Stimulated activated CD4-positive, alpha-beta T cell treated with anti-CD3 and anti-CD28 coated beads, Interleukin-4, amount 100 ng/mL, for 1 hour (primary cell): ENCODE data around the gene ADAMTS1.
"Not testable (repeated sequence)": the region's sequence is repeated elsewhere in the genome, so short reads cannot be mapped to it uniquely, and the experiment has no call there.

ENCODE experiments used
- DNase-seq: peaks from one replicate; pipeline ENCODE4 v3.0.0-alpha.2; 2020

ADAMTS1 gene

DNA sequence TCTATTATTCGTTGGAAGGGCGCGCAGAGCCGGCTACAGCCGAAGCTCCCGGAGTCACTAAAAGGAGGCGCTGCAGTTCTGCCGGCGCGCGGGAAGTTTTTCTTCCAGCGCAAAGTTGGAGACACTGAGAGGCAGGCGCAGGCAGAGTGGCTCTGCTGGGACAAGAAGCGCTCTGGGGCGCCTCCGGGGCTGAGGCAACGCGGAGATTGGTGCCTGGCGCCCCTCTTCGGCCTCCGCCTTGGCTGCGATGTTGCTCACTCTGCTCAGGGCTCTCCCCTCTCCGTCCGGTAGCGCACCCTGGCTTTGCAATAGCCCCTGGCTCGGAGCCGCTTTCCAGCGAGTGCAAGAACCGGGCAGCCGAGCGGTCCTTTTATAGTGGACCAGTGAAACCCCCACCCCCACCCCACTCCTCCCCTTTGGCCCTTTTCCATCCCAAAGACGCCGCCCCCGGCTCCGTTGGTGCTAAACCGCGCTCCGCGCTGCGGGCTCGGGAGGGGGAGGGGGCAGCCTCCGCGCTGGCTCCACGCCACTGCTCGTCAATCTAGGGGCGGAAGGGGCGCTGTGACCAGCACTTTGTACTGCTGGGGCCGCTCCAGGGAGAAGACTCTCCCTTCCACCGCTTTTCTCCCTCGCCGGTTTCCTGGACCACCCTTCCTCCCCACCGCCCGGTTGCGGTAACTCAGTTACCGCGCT, at the start of gene ADAMTS1:
ADAMTS1 (minus strand) TSS at position 344 of the 693 bp plus-strand sequence. CDS start 455 bp downstream, outside the sequence.
- no peak for DNase-seq

DNA sequence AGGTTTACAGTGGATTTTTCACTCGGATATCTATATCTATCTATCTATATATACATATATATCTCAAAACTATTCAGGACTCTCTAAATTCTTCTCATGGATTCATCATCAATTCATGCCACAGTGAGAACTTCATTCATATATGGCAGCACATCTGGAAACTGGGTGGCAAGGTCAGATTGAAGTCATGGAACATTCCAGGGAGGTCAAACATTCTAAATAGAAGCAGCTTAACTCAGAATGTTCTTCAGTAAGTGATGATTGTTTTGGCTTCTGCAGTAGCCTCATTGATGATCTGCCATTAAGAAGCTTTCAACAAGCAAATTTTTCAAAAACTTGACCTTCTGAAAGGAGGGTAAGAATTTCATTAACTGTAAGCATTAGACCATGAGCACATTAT, 46.9 kb upstream of the ADAMTS1 start:
- no peak for DNase-seq

DNA sequence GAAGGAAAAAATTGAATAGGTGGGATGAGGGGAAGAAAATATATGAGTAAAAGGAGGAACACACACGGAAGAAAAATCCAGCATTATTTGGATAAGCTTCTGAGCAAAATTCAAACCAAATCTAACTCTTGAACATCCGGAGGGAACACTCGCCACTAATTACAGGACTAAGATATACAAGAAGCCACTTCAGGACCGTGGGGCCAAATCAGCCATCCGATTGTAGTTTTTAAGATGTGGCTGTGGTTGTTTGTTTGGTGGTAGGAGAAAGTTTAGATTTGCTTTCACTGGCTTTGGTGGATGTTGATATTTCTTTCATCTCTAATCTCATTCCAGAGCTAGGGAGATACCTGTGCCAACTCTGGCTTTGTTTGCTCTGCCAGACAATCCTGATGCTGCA, 43.7 kb upstream of the ADAMTS1 start:
- no peak for DNase-seq

DNA sequence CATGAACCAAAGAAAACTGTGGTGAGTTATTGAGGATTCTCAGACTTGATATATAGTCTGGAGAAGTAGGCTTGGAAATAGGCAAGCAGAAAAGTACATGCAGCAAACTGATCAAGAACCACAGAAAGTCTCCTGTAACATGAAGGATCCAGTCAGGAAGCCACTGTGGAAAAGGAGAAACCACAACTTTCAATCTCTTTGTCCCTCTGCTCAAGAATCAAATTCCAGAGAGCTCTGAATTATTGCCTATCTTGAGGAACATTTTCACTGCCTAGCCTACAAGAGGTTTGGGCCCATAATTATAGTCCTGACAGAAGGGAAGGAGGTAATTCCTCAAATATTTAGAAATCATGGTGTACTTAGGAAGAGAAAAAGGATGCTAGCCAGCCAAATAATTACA, 43.0 kb upstream of the ADAMTS1 start:
- no peak for DNase-seq

DNA sequence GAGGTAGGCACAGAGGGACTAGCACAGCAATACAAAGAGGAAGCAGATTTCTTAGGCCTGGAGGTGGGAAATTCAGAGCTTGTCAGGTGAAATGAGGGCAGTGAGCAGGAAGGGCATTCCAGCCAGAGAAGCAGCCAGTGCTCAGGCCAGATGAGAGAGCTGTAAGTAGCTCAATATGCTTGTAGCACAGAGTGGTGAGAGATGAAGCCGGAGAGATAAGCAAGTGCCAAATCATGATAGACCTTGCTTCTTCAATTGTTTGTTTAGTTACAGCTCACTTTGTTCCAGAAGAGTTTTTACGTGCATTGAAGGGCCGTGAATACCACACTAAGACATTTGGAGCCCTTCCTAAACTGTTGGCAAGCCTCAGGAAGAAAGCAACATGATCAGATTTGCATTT, 42.0 kb upstream of the ADAMTS1 start:
- no peak for DNase-seq

DNA sequence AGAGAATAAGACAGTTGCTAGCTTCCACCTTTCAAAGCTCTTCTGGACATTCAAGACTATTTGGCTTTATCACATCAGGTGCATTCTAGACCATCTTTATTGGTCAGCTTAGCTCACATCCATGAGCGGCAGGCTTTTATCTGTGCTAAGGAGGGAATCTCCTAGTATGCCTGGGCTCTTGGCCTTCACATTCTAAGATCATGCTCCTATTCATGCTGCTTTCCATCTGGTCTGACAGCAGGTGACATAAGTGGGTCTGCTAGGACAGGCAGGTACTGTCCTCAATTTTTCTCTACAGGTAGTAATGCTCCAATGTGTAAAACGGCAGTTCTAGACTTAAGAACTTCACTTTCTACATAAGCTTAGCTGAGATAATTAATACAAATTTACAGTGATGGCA, 39.2 kb upstream of the ADAMTS1 start:
- no peak for DNase-seq

DNA sequence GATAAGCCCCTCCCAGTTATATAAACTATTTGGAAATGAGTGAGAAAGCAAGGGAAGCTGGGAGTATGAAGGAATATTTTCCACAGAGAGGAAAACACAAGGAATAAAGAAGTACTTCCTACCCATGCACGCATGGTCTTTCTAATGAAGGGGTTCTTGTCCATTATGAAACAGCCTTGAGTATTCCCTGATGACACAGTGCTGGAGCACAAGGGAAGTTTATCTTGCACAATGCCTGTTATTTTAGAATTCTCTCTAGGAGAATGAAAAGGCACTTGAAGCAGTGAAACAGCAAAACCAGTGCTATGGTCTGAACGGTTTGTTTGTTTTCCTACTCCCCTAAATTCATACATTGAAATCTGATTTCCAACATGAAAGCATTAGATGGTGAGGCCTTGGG, 38.6 kb upstream of the ADAMTS1 start:
- no peak for DNase-seq

DNA sequence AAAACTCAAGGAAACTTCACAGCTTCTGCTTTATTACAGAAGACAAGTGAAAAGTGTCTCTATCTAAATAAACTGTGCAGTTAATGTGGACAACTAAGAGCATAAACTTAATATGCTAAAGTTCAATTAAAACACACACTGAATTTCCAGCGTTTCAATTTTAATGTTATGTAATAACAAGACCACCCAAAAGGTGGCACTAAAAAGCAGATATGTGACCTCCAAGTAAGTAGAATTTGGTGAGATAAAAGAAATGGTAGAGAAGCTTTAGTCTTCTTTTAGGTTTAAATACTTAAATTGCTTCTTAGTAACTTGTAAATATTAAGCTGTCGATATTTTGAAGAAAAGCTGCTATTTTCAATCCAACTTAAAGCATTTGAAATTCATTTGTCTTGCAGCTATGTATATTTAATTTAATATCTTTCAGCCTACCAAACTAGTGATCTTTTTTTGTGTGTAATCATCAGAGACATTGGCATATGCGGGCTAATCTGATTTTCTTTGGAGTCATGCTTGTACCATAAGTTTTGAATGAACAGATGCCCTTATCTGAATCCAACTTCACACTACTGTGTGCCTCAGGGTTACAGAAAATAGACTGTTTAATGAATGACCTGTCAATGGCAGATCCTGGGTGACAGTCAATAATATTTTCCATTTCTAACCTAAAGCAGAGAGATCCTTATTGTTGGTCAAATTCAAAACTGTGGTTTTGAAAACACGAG, 36.5 kb upstream of the ADAMTS1 start:
- no peak for DNase-seq

DNA sequence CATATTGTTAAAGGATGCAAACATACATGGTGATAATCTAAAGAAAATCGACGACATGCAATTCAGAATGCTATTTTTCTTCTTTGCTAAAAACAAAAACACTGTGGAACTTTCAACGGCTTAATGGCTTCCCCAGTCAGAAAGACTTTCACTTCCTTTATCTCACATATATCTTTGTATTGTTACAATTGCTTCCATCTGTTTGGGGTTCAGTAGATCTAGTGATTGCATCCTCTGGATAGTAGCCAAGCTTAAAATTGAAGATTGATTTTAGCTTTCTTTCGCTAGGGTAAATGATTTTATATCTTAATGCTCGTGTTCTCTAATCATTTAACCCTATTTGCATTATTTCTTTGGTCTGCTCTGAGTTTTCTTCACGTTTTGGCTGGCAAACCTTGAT, 31.8 kb upstream of the ADAMTS1 start:
- DNase-seq = no peak

DNA sequence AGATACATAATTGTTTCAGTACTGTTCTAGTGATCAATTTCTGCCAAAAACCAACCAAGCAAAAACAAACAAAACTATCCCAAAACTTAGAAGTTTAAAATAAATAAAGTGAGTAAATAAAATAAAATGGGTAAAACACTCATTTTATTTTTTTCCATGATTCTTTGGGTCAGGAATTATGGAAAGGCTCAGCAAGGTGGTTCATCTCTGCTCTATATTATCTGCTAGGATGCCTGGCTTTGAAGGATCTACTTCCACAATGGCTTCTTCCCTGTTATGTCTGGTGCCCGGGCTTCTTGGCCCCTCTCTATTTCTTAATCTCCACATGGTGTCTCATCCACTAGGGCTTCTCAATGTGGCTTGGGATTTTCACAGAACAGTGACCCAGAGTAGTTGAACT, 29.1 kb upstream of the ADAMTS1 start:
- DNase-seq = no peak

DNA sequence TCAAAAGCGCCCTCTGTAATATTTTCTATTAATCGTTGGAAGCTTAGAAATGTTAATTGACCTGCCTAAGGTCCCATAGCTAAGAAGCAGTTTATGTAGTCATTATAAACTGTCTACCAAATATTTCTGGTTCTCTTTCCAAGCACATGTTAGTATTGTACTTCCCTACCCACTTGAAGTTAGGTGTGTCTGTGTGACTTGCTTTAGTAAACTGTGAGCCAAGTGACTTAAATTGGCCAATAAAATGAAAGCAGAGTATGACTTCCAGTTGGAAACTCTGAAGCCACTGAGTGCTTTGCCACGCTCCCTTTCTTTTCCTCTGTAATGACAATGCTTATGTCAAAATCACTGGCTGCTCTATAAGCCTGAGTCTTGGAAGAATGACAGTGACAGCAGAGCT, 20.6 kb upstream of the ADAMTS1 start:
- no peak for DNase-seq

DNA sequence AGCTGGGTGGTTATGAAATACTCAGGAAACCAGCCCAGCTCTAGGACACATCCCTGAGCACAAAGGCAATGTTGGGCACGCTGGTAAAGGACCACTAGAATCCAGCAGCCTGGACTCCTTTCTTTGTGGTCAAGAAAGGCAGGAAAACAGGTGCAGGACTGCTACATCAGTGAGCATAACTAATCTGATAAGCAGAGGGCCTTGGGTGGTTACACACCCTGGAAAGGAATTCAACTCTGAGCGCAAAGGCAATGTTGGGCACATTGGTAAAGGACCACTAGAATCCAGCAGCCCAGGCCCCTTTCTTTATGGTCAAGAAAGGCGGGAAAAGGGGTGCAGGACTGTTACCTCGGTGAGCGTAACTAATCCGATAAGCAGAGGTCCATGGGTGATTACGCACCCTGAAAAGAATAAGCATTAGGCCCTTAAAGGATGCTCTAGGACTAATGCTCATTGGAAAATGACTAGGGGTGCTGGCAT, 11.7 kb upstream of the ADAMTS1 start:
- not testable (repeated sequence) for DNase-seq

DNA sequence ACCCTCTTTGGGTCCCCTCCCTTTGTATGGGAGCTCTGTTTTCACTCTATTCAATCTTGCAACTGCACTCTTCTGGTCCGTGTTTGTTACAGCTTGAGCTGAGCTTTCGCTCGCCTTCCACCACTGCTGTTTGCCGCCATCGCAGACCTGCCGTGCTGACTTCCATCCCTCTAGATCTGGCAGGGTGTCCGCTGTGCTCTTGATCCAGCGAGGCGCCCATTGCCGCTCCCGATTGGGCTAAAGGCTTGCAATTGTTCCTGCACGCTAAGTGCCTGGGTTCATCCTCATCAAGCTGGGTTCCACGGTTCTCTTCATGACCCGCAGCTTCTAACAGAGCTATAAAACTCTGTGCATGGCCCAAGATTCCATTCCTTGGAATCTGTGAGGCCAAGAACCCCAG, 9.5 kb upstream of the ADAMTS1 start:
- DNase-seq = not testable (repeated sequence)

DNA sequence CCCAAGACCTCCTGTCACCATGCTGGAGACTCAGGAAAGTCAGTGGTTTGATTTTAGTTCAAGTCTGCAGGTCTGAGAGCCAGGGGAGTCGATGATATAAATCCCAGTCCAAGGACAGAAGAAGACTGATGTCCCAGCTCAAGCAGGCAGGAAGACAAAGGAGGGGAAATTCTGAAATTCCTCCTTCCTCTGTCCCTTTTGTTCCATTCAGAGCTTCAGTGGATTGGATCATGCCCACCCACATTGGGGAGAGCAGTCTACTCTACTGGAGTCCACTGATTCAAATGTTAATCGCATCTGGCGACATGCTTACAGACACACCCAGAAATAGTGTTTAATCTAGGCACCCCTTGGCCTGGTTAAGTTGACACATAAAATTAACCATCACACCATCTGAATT, 7.2 kb upstream of the ADAMTS1 start:
- no peak for DNase-seq

DNA sequence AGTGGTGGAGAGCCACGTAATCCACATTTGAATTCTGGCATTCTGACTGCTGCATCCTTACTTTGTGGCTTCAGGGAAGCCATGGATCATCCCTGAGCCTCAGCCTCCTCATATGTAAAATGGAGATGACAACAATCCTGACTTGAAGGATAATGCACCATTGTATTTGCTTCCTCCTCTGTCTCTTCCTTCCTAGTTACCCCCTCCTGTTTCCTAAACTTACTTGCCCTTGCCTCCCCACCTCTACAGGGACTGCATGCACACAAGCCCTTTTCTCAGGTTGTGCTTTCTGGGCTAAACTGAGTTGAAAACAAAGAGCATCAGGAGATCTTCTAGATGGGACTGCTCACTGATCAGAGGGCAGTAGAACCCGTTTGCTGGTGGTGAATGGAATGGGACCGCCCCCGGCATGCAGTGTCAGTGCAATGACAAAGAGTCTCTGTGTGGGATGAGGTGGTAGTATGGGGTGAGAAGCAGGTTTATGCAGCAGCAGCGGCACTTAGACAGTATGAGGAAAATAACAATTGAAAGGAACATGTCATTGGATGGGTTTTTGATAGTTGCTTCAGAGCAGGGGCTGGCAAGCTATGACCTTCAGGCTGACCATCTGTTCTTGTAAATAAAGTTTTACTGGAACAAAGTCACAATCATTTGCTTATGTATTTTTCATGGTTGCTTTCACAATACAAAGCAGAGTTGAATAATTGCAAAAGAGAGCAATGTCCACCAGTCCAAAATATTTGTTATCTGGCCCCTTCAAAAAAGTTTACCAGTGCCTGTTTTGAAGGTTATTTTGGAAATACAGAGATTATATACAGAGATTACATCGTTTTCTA, 6.1 kb upstream of the ADAMTS1 start:
- no peak for DNase-seq

DNA sequence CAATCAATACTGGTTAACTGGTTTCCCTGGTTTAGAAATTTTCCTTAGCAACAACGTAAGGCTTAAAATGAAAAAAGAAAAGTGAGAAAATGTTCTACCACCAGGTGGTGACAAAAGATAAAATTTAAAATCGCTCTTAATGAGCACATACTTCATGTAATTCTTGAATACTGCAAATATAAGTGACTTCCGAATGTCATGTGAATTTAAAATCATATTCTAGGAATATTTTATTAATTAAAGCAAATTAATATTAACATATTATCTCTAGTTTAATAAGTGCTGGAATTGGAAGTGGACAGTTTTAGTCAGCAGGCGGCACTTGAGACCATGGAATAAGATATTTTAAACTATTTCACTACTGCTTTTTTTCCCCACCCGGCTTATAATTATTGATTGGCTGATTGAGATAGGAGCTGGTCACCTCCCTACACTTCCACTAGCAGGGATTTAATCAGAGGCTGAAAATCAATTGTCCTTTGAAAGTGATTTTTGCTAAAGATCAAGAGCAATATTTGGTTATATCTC, 5.0 kb upstream of the ADAMTS1 start:
- no peak for DNase-seq

DNA sequence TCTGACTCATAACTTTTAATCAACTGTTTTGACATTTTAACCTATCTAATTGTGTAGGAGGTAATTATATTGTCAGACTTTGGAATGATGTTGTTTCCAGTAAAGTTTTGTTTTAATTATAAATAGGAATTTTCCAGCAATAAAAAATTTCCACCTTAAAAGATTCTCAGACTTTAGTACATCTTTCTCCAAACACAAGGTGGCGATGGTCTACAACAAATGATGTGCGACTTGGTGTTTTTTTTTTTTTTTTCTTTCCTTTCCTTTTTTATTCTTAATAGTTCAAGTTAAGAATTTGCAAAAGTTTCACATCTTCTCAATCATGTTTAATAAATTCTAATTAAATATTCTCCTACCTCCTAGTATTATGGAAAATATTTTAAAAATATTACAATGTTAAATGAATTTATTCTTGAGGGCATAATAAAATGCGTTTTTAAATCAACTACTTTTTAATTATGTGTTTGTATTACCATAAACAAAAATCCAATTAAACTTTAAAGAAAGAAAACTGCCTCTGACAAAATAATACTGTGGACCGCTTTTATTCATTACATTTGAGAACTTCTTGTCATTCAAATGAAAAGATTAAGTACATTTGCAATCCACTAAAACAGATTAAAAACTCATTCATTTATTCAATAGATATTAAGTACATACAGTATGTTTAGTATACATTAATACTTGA, 4.4 kb upstream of the ADAMTS1 start:
- no peak for DNase-seq

DNA sequence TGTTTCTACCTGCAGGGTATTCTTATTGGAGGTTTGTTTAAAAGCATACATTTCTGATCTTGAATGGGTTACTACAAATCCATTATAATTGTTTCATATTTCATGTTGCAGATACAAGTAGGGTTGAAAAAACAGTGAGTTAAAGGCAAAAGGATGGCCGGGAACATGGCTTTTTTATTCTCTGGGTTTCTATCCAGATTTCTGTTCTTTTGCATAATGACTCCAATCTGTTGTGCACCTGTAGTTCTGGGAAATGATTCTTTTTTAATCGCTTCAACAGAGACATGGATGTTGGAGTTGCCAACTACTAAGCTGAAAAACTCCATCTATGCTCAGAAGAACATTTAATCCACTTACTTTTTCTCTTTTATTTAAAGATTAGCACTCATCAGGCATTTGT, 2.7 kb upstream of the ADAMTS1 start:
- DNase-seq = no peak

DNA sequence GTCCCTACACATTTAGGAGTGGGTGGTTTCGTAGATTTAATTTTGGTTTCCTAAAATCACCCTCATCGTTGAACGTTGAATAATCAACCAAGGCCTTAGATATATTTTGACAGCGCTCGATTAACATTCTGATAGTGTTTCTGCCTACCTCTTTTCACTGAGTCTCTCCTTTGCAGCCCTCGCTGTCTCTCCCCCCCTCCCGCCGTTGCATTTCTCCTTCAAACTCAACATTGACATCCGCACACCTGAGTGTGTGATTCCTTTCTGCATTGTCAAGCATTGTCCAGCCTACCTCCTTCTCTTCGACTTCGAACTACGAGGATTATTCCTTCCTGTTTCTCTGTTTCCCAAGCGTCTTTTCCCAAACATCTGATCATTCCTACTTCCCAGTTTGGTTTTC, 1.8 kb upstream of the ADAMTS1 start:
- DNase-seq = no peak

DNA sequence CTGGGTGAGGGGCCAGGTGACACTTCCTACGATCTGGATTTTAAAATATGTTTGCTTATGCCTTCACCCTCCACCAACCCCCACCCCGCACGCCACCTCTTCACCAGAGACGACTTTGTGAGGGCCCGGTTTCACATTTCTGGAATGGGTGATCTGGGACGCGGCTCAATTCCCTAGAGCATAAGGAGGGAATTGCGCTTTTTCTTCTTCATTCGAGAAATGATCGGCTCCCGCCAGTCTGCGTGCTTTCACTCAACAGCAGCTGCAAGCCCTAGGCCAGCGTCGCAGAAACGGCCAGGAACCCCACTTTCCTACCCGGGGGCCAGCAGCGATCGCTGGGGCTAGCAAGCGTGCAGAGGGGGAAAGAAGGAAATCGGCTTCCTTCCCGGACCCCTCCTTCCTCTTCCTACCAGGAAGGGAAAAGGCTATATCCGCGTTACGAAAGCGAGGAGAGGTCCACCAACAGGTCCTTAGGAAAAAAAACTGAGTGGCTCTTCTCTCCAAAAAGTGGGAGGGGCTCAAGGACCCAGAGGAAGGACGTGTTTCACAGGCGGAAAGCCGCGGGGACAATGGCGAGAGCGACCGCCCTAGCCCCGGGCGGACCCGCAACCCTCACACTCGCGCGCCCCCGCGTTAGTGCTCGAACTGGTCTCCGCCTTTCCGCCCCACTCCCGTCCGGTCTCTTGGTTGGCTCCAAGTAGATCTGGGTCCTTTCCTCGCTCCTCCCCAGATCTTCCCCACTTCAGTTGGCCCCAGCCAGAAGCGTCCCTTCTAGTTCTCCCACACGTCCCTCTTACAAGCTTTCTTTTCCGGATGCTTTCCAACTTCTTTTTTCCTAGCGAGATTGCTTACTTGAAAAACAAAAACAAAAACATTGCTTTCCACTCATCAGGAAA, 1.1 kb upstream of the ADAMTS1 start:
- no peak for DNase-seq

DNA sequence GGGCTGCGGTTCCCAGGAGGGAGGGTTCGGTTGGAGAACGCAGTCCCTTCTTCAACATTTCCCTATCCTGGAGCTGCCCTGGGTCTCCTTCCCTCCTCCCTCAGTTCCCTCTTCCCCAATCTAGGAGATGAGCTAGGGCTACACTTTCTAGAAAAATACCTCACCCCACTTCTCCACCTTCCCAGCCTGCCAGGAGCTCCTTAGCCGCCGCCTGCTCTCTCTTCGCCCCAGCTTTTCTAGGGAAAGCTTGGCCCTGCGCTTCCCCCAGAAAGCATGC, 488 bp upstream of the ADAMTS1 start:
- DNase-seq = no peak
